GM10847 (cell line): ENCODE results near the gene JAKMIP2.

ENCODE experiments used
- POLR2A ChIP-seq: IDR thresholded peaks from 2 replicates; pipeline ENCODE4 v1.6.1; 2011; ENCODE audit not compliant: insufficient read length; ENCODE audit errors: extremely low read depth

JAKMIP2 gene

GRCh38 chr5:147547730-147548129 is 234.8 kb downstream of the JAKMIP2 start:
- no peak for TF ChIP-seq POLR2A

GRCh38 chr5:147544556-147544955 is 238.0 kb downstream of the JAKMIP2 start:
- no peak for TF ChIP-seq POLR2A

GRCh38 chr5:147539053-147539452 is 243.5 kb downstream of the JAKMIP2 start:
- no peak for TF ChIP-seq POLR2A

GRCh38 chr5:147538236-147538635 is 244.3 kb downstream of the JAKMIP2 start:
- TF ChIP-seq POLR2A: no peak
